Karpas-422 (cell line): ENCODE data around the gene GAK. TPM values are rescaled to one million over a fixed set of nuclear protein-coding genes. Genes with fewer than 3 reads are reported as not detected.

Source experiments
- DNase-seq: peaks from one replicate; pipeline ENCODE4 v3.0.0-alpha.2; 2015
- H2AFZ ChIP-seq: fragments of 200-600 bp; sonication (generic); 2 replicates; pipeline ENCODE4 v1.6.1; 2014; ENCODE audit warnings: antibody characterized with exemption, low read length, mixed read lengths
- H3K27ac ChIP-seq: fragments of 200-600 bp; sonication (generic); 2 replicates; pipeline ENCODE4 v1.5.1; 2014; ENCODE audit warnings: mild to moderate bottlenecking, low read length, moderate library complexity
- H3K27me3 ChIP-seq: fragments of 200-600 bp; sonication (generic); 2 replicates; pipeline ENCODE4 v1.6.1; 2014; ENCODE audit warnings: low read length, mixed read lengths
- H3K36me3 ChIP-seq: fragments of 200-600 bp; sonication (generic); 2 replicates; pipeline ENCODE4 v1.6.1; 2014; ENCODE audit warnings: low read length, mixed read lengths; ENCODE audit not compliant: insufficient read depth
- H3K4me1 ChIP-seq: fragments of 200-600 bp; sonication (generic); 2 replicates; pipeline ENCODE4 v1.6.1; 2014; ENCODE audit warnings: mild to moderate bottlenecking, low read length, mixed read lengths
- H3K4me2 ChIP-seq: fragments of 200-600 bp; sonication (generic); 2 replicates; pipeline ENCODE4 v1.6.1; 2014; ENCODE audit warnings: low read length, low read depth, mild to moderate bottlenecking; ENCODE audit not compliant: poor library complexity, severe bottlenecking
- H3K4me3 ChIP-seq: fragments of 200-600 bp; sonication (generic); 2 replicates; pipeline ENCODE4 v1.5.1; 2014; ENCODE audit warnings: mild to moderate bottlenecking, antibody characterized with exemption, low read length, mixed read lengths
- H3K79me2 ChIP-seq: fragments of 200-600 bp; sonication (generic); 2 replicates; pipeline ENCODE4 v1.6.1; 2014; ENCODE audit warnings: mild to moderate bottlenecking, low read length, mixed read lengths
- H3K9ac ChIP-seq: fragments of 200-600 bp; sonication (generic); 2 replicates; pipeline ENCODE4 v1.6.0; 2014; ENCODE audit warnings: low read length
- H3K9me2 ChIP-seq: fragments of 200-600 bp; sonication (generic), shearing (Covaris generic); replicated peaks from 2 replicates; pipeline ENCODE4 v1.6.0; 2014; ENCODE audit warnings: mild to moderate bottlenecking, low read length, moderate library complexity; ENCODE audit not compliant: insufficient read depth
- H3K9me3 ChIP-seq: fragments of 300-700, 200-600 bp; sonication (generic); 2 replicates; pipeline ENCODE4 v1.6.1; 2014; ENCODE audit warnings: low read length, mixed read lengths
- H4K20me1 ChIP-seq: fragments of 200-600 bp; sonication (generic); 2 replicates; pipeline ENCODE4 v1.6.1; 2014; ENCODE audit warnings: mild to moderate bottlenecking, antibody characterized with exemption, low read length, low read depth; ENCODE audit not compliant: insufficient read depth
- total RNA-seq: library from RNA; depleted of rRNA; stranded (reverse); fragments of >200 nt; shearing (Covaris generic); gene quantifications from 2 replicates; pipeline ENCODE4 v1.2.3, GENCODE V29; 2014; ENCODE audit warnings: low replicate concordance

GAK gene
- total RNA-seq, 1 experiment from 2014 or later = 48.8 TPM

GRCh38 chr4:830601-831482 is 101.3 kb downstream of the GAK start:
- no peaks in the 10 kb centered on the region for H3K27me3 ChIP-seq
- no peaks in the 10 kb centered on the region for H3K36me3 ChIP-seq

GRCh38 chr4:829761-830600 is 102.1 kb downstream of the GAK start:
- Histone ChIP-seq H3K36me3 (no peaks in the 10 kb centered on the region), H2AFZ (no peak overlapping the region), H3K4me1 (no peaks in the 10 kb centered on the region), H3K27me3 (no peaks in the 10 kb centered on the region), H3K9me3 (no peaks in the 10 kb centered on the region), H3K9me2 (no peaks in the 10 kb centered on the region), H3K9ac (no peak overlapping the region), H3K27ac (no peak overlapping the region), H3K79me2 (no peaks in the 10 kb centered on the region), H3K4me2 (no peak overlapping the region), H3K4me3 (no peak overlapping the region), H4K20me1 (no peaks in the 10 kb centered on the region)
- DNase-seq = no peak

More at GRCh38 chr4:830601-831482, 101.3 kb downstream of the GAK start:
- no peak overlapping the region for H3K4me2 ChIP-seq
- no peak overlapping the region for H3K9ac ChIP-seq
- H3K4me3 ChIP-seq = no peak overlapping the region
- no peaks in the 10 kb centered on the region for H3K9me2 ChIP-seq
- no peaks in the 10 kb centered on the region for H3K9me3 ChIP-seq
- H4K20me1 ChIP-seq = no peaks in the 10 kb centered on the region
- no peak overlapping the region for H3K27ac ChIP-seq
- H3K79me2 ChIP-seq = no peaks in the 10 kb centered on the region
- no peak for DNase-seq
- H2AFZ ChIP-seq = no peak overlapping the region
- H3K4me1 ChIP-seq = no peaks in the 10 kb centered on the region

- Histone ChIP-seq H3K9ac (no peak overlapping the region), H3K4me1 (no peaks in the 10 kb centered on the region), H3K79me2 (no peaks in the 10 kb centered on the region), H3K27ac (no peak overlapping the region), H3K27me3 (no peaks in the 10 kb centered on the region), H2AFZ (no peak overlapping the region), H3K36me3 (no peaks in the 10 kb centered on the region), H4K20me1 (no peaks in the 10 kb centered on the region), H3K4me3 (no peak overlapping the region), H3K9me3 (no peaks in the 10 kb centered on the region), H3K4me2 (no peak overlapping the region), H3K9me2 (no peaks in the 10 kb centered on the region)
- no peak for DNase-seq
Observed at GRCh38 chr4:829291-829690, 102.8 kb downstream of the GAK start.

GRCh38 chr4:828641-829271 is 103.4 kb downstream of the GAK start:
- no peak for DNase-seq
- H3K9me3 ChIP-seq = no peaks in the 10 kb centered on the region
- no peaks in the 10 kb centered on the region for H3K4me1 ChIP-seq
- no peak overlapping the region for H2AFZ ChIP-seq
- H4K20me1 ChIP-seq = no peaks in the 10 kb centered on the region
- H3K4me2 ChIP-seq = no peak overlapping the region
- no peaks in the 10 kb centered on the region for H3K36me3 ChIP-seq
- no peak overlapping the region for H3K4me3 ChIP-seq
- H3K79me2 ChIP-seq = no peaks in the 10 kb centered on the region
- no peaks in the 10 kb centered on the region for H3K27me3 ChIP-seq
- H3K9ac ChIP-seq = no peak overlapping the region
- H3K27ac ChIP-seq = no peak overlapping the region
- no peaks in the 10 kb centered on the region for H3K9me2 ChIP-seq

- Histone ChIP-seq H2AFZ (no peak overlapping the region), H3K9ac (no peak overlapping the region), H3K9me3 (no peaks in the 10 kb centered on the region), H3K36me3 (no peaks in the 10 kb centered on the region), H3K9me2 (no peaks in the 10 kb centered on the region), H3K27ac (no peak overlapping the region), H3K4me3 (no peak overlapping the region), H3K27me3 (no peaks in the 10 kb centered on the region), H3K79me2 (no peaks in the 10 kb centered on the region), H3K4me2 (no peak overlapping the region), H3K4me1 (no peaks in the 10 kb centered on the region), H4K20me1 (no peaks in the 10 kb centered on the region)
- DNase-seq = no peak
Observed at GRCh38 chr4:827209-828081, 104.7 kb downstream of the GAK start.

- no peak overlapping the region for H3K27ac ChIP-seq
Observed at GRCh38 chr4:826508-827208, 105.5 kb downstream of the GAK start.

GRCh38 chr4:825971-826330 is 106.2 kb downstream of the GAK start, which contains the start of gene CPLX1:
CPLX1 (minus strand) TSS chr4:826129; CDS start chr4:824522, 1,607 bp downstream.
- Histone ChIP-seq H3K9me2 (no peaks in the 10 kb centered on the region), H3K36me3 (no peaks in the 10 kb centered on the region), H3K4me1 (no peaks in the 10 kb centered on the region), H3K4me2 (no peak within 1 kb of the TSS), H2AFZ (no peak within 1 kb of the TSS), H4K20me1 (no peaks in the 10 kb centered on the region), H3K9ac (no peak within 1 kb of the TSS), H3K27me3 (no peaks in the 10 kb centered on the region), H3K27ac (no peak within 1 kb of the TSS), H3K79me2 (no peaks in the 10 kb centered on the region), H3K9me3 (no peaks in the 10 kb centered on the region), H3K4me3 (no peak within 1 kb of the TSS)
- DNase-seq = no peak

More at GRCh38 chr4:826508-827208, 105.5 kb downstream of the GAK start:
- Histone ChIP-seq H2AFZ (no peak overlapping the region), H4K20me1 (no peaks in the 10 kb centered on the region), H3K27me3 (no peaks in the 10 kb centered on the region), H3K4me1 (no peaks in the 10 kb centered on the region), H3K79me2 (no peaks in the 10 kb centered on the region), H3K36me3 (no peaks in the 10 kb centered on the region), H3K4me2 (no peak overlapping the region), H3K9me3 (no peaks in the 10 kb centered on the region), H3K4me3 (no peak overlapping the region), H3K9me2 (no peaks in the 10 kb centered on the region), H3K9ac (no peak overlapping the region)
- no peak for DNase-seq
